Measurements from ENCODE around the gene SLC44A4. TPM values are rescaled to one million over a fixed set of nuclear protein-coding genes. Genes with fewer than 3 reads are reported as not detected.
A peak's percentile ranks its signal among the peaks of the same experiment; 100 is the strongest.
"Not testable (repeated sequence)": the region's sequence is repeated elsewhere in the genome, so short reads cannot be mapped to it uniquely, and the experiment has no call there.

Gene SLC44A4
- total RNA-seq, 2 donors from 2014 or later, result 7.3 to 19.2 TPM

GRCh38 chr6:31869343-31869742 lies 9.5 kb downstream of the SLC44A4 start:
- intact Hi-C loops (cut with DNase I), result no loop called here
- H3K9me3 ChIP-seq, result no peaks in the 10 kb centered on the region
- H3K36me3 ChIP-seq (replicated peaks in 1 of 2; ENCODE audit: insufficient read depth in 1 of 2, low read depth in 2 of 2), result no peaks in the 10 kb centered on the region
- no peaks in the 10 kb centered on the region for H3K27me3 ChIP-seq
- H3K27ac ChIP-seq, result no peak overlapping the region
- 69 to 80% methylated on average over 6 to 8 of the region's 8 CpGs for WGBS, 2 donors
- TF ChIP-seq CTCF (IDR thresholded peaks at IDR 0.05), result no peak
- no peak for TF ChIP-seq POLR2A (IDR thresholded peaks at IDR 0.05)
- H3K4me3 ChIP-seq, result no peak overlapping the region
- no peak for ATAC-seq
- no peak for DNase-seq
- peaks cover under 1% of the 10 kb centered on the region for H3K4me1 ChIP-seq

- H3K4me3 ChIP-seq; DNase-seq; ATAC-seq; intact Hi-C loops (cut with DNase I); H3K9me3 ChIP-seq; H3K36me3 ChIP-seq (replicated peaks in 1 of 2; ENCODE audit: insufficient read depth in 1 of 2, low read depth in 2 of 2); H3K27ac ChIP-seq; H3K27me3 ChIP-seq; H3K4me1 ChIP-seq: not testable (repeated sequence)
- 82% methylated on average over 1 of the region's 1 CpG for WGBS, 2 donors
Measured at GRCh38 chr6:31868658-31868971, 10.2 kb downstream of the SLC44A4 start.

GRCh38 chr6:31865205-31866118 lies 13.3 kb downstream of the SLC44A4 start:
- ATAC-seq (no peak), DNase-seq (no peak)
- peaks cover 19% of the 10 kb centered on the region for H3K4me1 ChIP-seq
- 78 to 82% methylated on average over 21 of the region's 21 CpGs for WGBS, 2 donors
- H3K36me3 ChIP-seq (replicated peaks in 1 of 2; ENCODE audit: insufficient read depth in 1 of 2, low read depth in 2 of 2), result no peaks in the 10 kb centered on the region
- no peaks in the 10 kb centered on the region for H3K27me3 ChIP-seq
- TF ChIP-seq POLR2A (IDR thresholded peaks at IDR 0.05) (no peak), CTCF (IDR thresholded peaks at IDR 0.05) (no peak)
- H3K9me3 ChIP-seq, result no peaks in the 10 kb centered on the region
- no peak overlapping the region for H3K27ac ChIP-seq
- H3K4me3 ChIP-seq, result no peak overlapping the region
- intact Hi-C loops (cut with DNase I), result no loop called here

- Histone ChIP-seq H3K9me3 (no peaks in the 10 kb centered on the region), H3K27me3 (no peaks in the 10 kb centered on the region), H3K27ac (no peak overlapping the region), H3K4me1 (peaks cover 19% of the 10 kb centered on the region), H3K36me3 (replicated peaks in 1 of 2; ENCODE audit: insufficient read depth in 1 of 2, low read depth in 2 of 2) (peaks cover 3% of the 10 kb centered on the region in 2 donors), H3K4me3 (no peak overlapping the region)
- 78 to 80% methylated on average over 8 of the region's 8 CpGs for WGBS, 2 donors
- DNase-seq (no peak), ATAC-seq (no peak)
- TF ChIP-seq POLR2A (IDR thresholded peaks at IDR 0.05), result no peak
- TF ChIP-seq CTCF (IDR thresholded peaks at IDR 0.05), result no peak
- intact Hi-C loops (cut with DNase I), result no loop called here
Measured at GRCh38 chr6:31864818-31865204, 14.0 kb downstream of the SLC44A4 start.

- 9 to 12% methylated on average over 13 to 16 of the region's 16 CpGs for WGBS, 2 donors
- ATAC-seq; DNase-seq; H3K27me3 ChIP-seq; H3K9me3 ChIP-seq; H3K4me3 ChIP-seq; intact Hi-C loops (cut with DNase I): not testable (repeated sequence)
- Histone ChIP-seq H3K27ac (peak overlapping the region in 3 of 4 donors; percentile 80 to 90 (median 80)), H3K4me1 (peaks cover 19% of the 10 kb centered on the region), H3K36me3 (replicated peaks in 1 of 2; ENCODE audit: insufficient read depth in 1 of 2, low read depth in 2 of 2) (peaks cover 7 to 10% of the 10 kb centered on the region in 2 donors)
Measured at GRCh38 chr6:31864123-31864562, 14.7 kb downstream of the SLC44A4 start.
